ENCODE data around the gene PLEKHA4. TPM values are rescaled to one million over a fixed set of nuclear protein-coding genes. Genes with fewer than 3 reads are reported as not detected.

PLEKHA4 gene
- total and polyA plus RNA-seq, 2 donors (not counting 1 experiment from before 2014, with no cell fraction given), result 4.3 to 6.2 TPM

DNA sequence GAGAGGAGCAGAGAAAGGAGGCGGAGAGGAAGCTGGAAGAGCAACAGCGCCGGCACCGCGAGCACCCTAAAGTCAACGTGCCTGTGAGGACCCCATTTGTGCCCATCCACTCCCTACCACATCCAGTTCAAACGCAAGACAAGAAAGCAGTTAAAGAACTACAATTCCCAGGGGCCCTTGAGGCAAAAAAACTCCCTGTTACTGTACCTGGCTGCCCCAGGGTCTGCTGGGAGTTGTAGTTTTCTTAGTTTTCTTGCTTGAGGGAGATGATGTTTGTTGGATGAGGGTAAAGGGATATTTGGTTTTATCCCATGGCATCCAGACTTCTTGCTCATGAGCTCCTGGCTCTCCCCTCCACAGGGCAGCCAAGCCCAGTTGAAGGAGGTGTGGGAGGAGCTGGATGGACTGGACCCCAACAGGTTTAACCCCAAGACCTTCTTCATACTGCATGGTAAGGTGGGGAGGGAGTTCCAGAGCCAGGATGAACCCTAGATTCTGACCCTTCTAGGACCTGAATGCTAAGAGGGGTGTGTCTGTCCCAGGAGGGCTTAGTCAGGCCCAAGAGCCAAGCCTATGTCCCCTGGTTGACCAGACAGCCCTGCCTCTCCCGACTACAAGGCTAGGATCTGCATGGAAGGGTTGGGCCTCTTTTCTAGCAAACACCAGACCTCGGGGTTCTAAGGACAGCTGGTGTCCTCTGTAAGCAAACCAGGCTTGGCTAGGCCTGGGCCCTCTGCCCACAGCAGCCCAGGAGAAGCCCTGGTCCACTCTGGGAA is 44.9 kb upstream of the PLEKHA4 start:
- ChIA-PET CTCF (no interaction called here), POLR2A (no interaction called here)
- Mint-ChIP-seq H3K4me1 (peaks cover 9% of the 10 kb centered on the region), H3K27me3 (no peaks in the 10 kb centered on the region), H3K27ac (no peak overlapping the region), H3K4me3 (no peak overlapping the region), H3K9me3 (ENCODE audit: insufficient read depth) (no peaks in the 10 kb centered on the region)
- TF ChIP-seq CTCF (IDR thresholded peaks at IDR 0.05) (no peak), EZH2 (IDR thresholded peaks at IDR 0.05; ENCODE audit: borderline replicate concordance, insufficient read depth, low read depth, low read length, poor library complexity, severe bottlenecking) (no peak)
- DNase-seq, result peak; percentile 52
- Histone ChIP-seq H3K27me3 (replicated peaks in 1 of 4; ENCODE audit: control extremely low read depth in 1 of 4, control insufficient read depth in 3 of 4, insufficient read depth in 4 of 4, low read length in 3 of 4) (no peaks in the 10 kb centered on the region), H3K9ac (ENCODE audit: low read length) (no peak overlapping the region), H3K9me3 (ENCODE audit: control extremely low read depth in 1 of 3, control insufficient read depth in 2 of 3, insufficient read depth in 1 of 3, low read length in 2 of 3) (peaks cover 0 to 7% (median 0%) of the 10 kb centered on the region in 3 donors), H3K36me3 (replicated peaks in 1 of 2; ENCODE audit: control extremely low read depth in 1 of 2, control insufficient read depth in 1 of 2, extremely low read depth in 1 of 2, insufficient read depth in 2 of 2, low read length in 1 of 2) (peaks cover 9 to 50% of the 10 kb centered on the region in 2 experiments), H3K4me3 (ENCODE audit: control extremely low read depth in 1 of 5, extremely low read depth in 1 of 5, insufficient read depth in 1 of 5, low read depth in 2 of 5, low read length in 4 of 5) (no peak overlapping the region), H3K4me1 (ENCODE audit: control insufficient read depth in 2 of 2, insufficient read depth in 2 of 2, low read length in 2 of 2) (peaks cover 9 to 14% of the 10 kb centered on the region in 2 donors), H3K27ac (ENCODE audit: low read length in 2 of 2) (no peak overlapping the region), H3K79me2 (ENCODE audit: control insufficient read depth, insufficient read depth, low read length) (no peaks in the 10 kb centered on the region), H2AFZ (ENCODE audit: insufficient read depth, low read depth, low read length, poor library complexity, severe bottlenecking) (no peak overlapping the region), H4K20me1 (ENCODE audit: control insufficient read depth, insufficient read depth, low read length, poor library complexity, severe bottlenecking) (no peaks in the 10 kb centered on the region), H3K4me2 (replicated peaks; ENCODE audit: low read depth, low read length, poor library complexity, severe bottlenecking) (no peak overlapping the region)
- peak; percentile 49 for ATAC-seq (ENCODE audit: low read depth)
- intact Hi-C loops (cut with micrococcal nuclease), result no loop called here
- 91% methylated on average over 4 of the region's 9 CpGs for WGBS (ENCODE audit: insufficient coverage)

DNA sequence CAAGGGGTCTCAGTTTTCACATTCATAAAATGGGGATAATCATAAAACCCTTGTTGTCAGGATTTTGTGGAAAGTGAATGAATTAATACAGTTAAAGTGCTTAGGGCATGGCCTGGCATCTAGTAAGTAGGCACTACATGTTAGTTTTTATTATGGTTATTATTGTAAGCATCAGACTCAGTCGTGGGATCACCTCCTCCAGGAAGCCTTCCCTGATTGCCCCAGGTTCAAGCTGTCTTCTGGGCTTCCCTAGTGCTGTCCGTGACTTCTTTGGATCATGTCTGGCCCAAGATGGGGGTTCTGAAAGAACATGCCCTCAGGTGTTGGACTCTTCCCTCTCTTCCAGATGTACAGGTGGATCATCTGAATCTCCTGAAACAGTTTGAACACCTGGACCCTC is 42.4 kb upstream of the PLEKHA4 start:
- H3K4me1 ChIP-seq (ENCODE audit: control insufficient read depth in 2 of 2, insufficient read depth in 2 of 2, low read length in 2 of 2), result peaks cover 4 to 8% of the 10 kb centered on the region in 2 donors
- WGBS (ENCODE audit: insufficient coverage), result 87% methylated on average over 2 of the region's 2 CpGs
- H3K36me3 ChIP-seq (replicated peaks in 1 of 2; ENCODE audit: control extremely low read depth in 1 of 2, control insufficient read depth in 1 of 2, extremely low read depth in 1 of 2, insufficient read depth in 2 of 2, low read length in 1 of 2), result peaks cover 11 to 47% of the 10 kb centered on the region in 2 experiments
- ChIA-PET POLR2A (no interaction called here), CTCF (interaction anchor here (0.6 kb wide), 1 partner anchor 82 kb away, joined by 3 read pairs; the partner anchor contains the start of gene GYS1)
- H4K20me1 ChIP-seq (ENCODE audit: control insufficient read depth, insufficient read depth, low read length, poor library complexity, severe bottlenecking), result no peaks in the 10 kb centered on the region
- H3K4me2 ChIP-seq (replicated peaks; ENCODE audit: low read depth, low read length, poor library complexity, severe bottlenecking), result no peak overlapping the region
- H2AFZ ChIP-seq (ENCODE audit: insufficient read depth, low read depth, low read length, poor library complexity, severe bottlenecking), result no peak overlapping the region
- ATAC-seq (ENCODE audit: low read depth) (no peak), DNase-seq (no peak)
- no peak overlapping the region for H3K4me3 ChIP-seq (ENCODE audit: control extremely low read depth in 1 of 5, extremely low read depth in 1 of 5, insufficient read depth in 1 of 5, low read depth in 2 of 5, low read length in 4 of 5)
- Mint-ChIP-seq H3K4me1 (peaks cover 3% of the 10 kb centered on the region), H3K27ac (no peak overlapping the region), H3K4me3 (no peak overlapping the region), H3K9me3 (ENCODE audit: insufficient read depth) (no peaks in the 10 kb centered on the region), H3K27me3 (no peaks in the 10 kb centered on the region)
- H3K27me3 ChIP-seq (replicated peaks in 1 of 4; ENCODE audit: control extremely low read depth in 1 of 4, control insufficient read depth in 3 of 4, insufficient read depth in 4 of 4, low read length in 3 of 4), result no peaks in the 10 kb centered on the region
- H3K27ac ChIP-seq (ENCODE audit: low read length in 2 of 2), result no peak overlapping the region
- no peak overlapping the region for H3K9ac ChIP-seq (ENCODE audit: low read length)
- H3K79me2 ChIP-seq (ENCODE audit: control insufficient read depth, insufficient read depth, low read length), result no peaks in the 10 kb centered on the region
- peaks cover 0 to 7% (median 0%) of the 10 kb centered on the region in 3 donors for H3K9me3 ChIP-seq (ENCODE audit: control extremely low read depth in 1 of 3, control insufficient read depth in 2 of 3, insufficient read depth in 1 of 3, low read length in 2 of 3)
- intact Hi-C loops (cut with micrococcal nuclease), result no loop called here
- no peak for TF ChIP-seq EZH2 (IDR thresholded peaks at IDR 0.05; ENCODE audit: borderline replicate concordance, insufficient read depth, low read depth, low read length, poor library complexity, severe bottlenecking)
- no peak for TF ChIP-seq CTCF (IDR thresholded peaks at IDR 0.05)
